DND-41 (cell line): ENCODE data around the gene HNRNPDL.
"Not testable (repeated sequence)": the region's sequence is repeated elsewhere in the genome, so short reads cannot be mapped to it uniquely, and the experiment has no call there.

Experiments used
- CTCF ChIP-seq: IDR thresholded peaks from 2 replicates; pipeline ENCODE4 v1.5.1; 2012; ENCODE audit warnings: borderline replicate concordance, low read length, moderate library complexity, mild to moderate bottlenecking; ENCODE audit not compliant: poor library complexity, severe bottlenecking; ENCODE audit errors: extremely low read depth
- EZH2 ChIP-seq: IDR thresholded peaks from 3 replicates; pipeline ENCODE4 v1.6.1; 2012; ENCODE audit warnings: borderline replicate concordance, low read depth, mild to moderate bottlenecking, moderate library complexity, low read length, inconsistent platforms; ENCODE audit not compliant: severe bottlenecking

DNA sequence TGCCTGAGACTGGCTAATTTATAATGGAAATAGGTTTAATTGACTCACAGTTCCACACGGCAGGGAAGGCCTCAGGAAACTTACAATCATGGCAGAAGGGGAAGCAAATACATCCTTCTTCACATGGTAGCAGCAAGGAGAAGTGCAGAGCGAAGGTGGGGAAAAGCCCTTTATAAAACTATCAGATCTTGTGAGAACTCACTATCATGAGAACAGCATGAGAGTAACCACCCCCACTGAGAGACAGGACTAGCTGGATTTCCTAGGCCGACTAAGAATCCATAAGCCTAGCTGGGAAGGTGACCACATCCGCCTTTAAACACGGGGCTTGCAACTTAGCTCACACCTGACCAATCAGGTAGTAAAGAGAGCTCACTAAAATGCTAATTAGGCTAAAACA, 42.8 kb upstream of the HNRNPDL start:
- not testable (repeated sequence) for TF ChIP-seq CTCF, EZH2
